Measurements from ENCODE around the gene CDC34. TPM values are rescaled to one million over a fixed set of nuclear protein-coding genes. Genes with fewer than 3 reads are reported as not detected.

Gene CDC34
- total and polyA plus RNA-seq, 9 of the 15 experiments (the other 6 are each of a cell fraction or from before 2014, with no cell fraction given) = 0.80 to 203 (median 65.5) TPM

DNA sequence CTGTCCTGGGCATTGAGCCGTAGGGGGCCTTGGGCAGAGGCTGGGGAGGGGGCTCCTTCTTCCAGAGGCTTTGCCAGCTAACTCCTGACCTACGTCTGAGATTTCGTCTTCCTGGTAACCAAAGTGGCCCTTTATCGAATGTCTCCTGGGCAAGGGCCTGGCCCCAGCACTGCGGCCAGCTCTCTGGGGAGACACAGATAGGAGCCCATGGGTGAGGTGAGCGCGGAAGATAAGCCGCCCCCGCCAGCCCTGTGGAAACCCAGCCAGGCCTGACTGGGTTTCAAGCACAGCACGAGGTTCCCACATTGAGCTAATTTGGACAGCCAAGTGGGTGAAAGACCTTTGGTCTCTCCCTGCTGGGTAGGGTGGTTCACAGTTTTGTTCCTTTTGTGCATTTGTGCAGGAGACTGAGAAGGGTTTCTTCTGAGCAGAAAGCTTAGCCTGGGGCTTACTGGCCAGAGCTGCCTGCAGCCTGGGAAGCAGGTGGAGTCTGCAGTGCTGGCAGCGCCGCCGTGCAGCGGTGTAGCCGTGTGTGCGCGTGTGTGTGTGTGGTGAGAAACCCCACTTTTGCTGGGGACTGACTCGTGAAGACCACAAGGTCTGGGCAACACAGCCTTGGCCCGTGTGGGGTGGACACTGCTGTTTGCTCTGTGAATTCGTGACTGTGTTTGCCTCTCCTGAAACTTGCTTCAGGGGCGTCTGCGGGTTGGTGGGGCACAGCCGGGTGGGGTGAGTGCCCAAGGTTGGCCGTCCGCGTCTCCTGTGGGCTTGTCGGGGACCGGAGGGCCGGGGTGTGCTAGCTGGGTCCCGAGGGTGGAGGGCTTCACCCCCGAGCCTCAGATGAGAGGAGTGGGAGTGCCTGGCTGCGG lies 43.3 kb downstream of the CDC34 start (continued):
- no peak for TF ChIP-seq U2AF1 (optimal IDR thresholded peaks at IDR 0.05; ENCODE audit: low read depth, low read length)
- no peak for TF ChIP-seq ZNF124 (CRISPR knock-in tag; IDR thresholded peaks at IDR 0.05)
- TF ChIP-seq RBM34 (IDR thresholded peaks at IDR 0.05; ENCODE audit: borderline replicate concordance, insufficient read depth, low read length) = no peak
- peak; percentile 94 for TF ChIP-seq MYC (IDR thresholded peaks at IDR 0.05; ENCODE audit: low read depth, low read length)
- no peak for TF ChIP-seq MYC (CRISPR knock-in tag; IDR thresholded peaks at IDR 0.05; ENCODE audit: borderline replicate concordance, low read depth)
- TF ChIP-seq ZNF639 (CRISPR knock-in tag; conservative IDR thresholded peaks at IDR 0.05 in 1 of 2, IDR thresholded peaks at IDR 0.05 in 1 of 2) = peak in 1 of 2 experiments; percentile 74; a peak in 2 of 4 replicates
- no peak for TF ChIP-seq ZNF12 (CRISPR knock-in tag; IDR thresholded peaks at IDR 0.05)
- TF ChIP-seq SRSF9 (IDR thresholded peaks at IDR 0.05; ENCODE audit: borderline replicate concordance, low read depth, low read length) = no peak
- TF ChIP-seq PPARD (CRISPR knock-in tag; IDR thresholded peaks at IDR 0.05) = no peak
- TF ChIP-seq PRMT5 (CRISPR knock-in tag; IDR thresholded peaks at IDR 0.05) = no peak
- TF ChIP-seq ZNF384 (IDR thresholded peaks at IDR 0.05; ENCODE audit: low read depth, low read length) = peak; percentile 7; the same call in 1 of the 2 replicates
- peak; percentile 90 to 96 for TF ChIP-seq TBL1XR1 (IDR thresholded peaks at IDR 0.05; ENCODE audit: low read length in 2 of 2)
- no peak for TF ChIP-seq HNRNPUL1 (IDR thresholded peaks at IDR 0.05; ENCODE audit: low read length)
- no peak for TF ChIP-seq MED1 (CRISPR knock-in tag; IDR thresholded peaks at IDR 0.05; ENCODE audit: borderline replicate concordance)
- no peak for TF ChIP-seq SAFB (IDR thresholded peaks at IDR 0.05; ENCODE audit: borderline replicate concordance, low read depth, low read length)
- no peak for TF ChIP-seq ETS2 (tag; IDR thresholded peaks at IDR 0.05; ENCODE audit: borderline replicate concordance, poor library complexity, severe bottlenecking)
- TF ChIP-seq, protein P1, sequence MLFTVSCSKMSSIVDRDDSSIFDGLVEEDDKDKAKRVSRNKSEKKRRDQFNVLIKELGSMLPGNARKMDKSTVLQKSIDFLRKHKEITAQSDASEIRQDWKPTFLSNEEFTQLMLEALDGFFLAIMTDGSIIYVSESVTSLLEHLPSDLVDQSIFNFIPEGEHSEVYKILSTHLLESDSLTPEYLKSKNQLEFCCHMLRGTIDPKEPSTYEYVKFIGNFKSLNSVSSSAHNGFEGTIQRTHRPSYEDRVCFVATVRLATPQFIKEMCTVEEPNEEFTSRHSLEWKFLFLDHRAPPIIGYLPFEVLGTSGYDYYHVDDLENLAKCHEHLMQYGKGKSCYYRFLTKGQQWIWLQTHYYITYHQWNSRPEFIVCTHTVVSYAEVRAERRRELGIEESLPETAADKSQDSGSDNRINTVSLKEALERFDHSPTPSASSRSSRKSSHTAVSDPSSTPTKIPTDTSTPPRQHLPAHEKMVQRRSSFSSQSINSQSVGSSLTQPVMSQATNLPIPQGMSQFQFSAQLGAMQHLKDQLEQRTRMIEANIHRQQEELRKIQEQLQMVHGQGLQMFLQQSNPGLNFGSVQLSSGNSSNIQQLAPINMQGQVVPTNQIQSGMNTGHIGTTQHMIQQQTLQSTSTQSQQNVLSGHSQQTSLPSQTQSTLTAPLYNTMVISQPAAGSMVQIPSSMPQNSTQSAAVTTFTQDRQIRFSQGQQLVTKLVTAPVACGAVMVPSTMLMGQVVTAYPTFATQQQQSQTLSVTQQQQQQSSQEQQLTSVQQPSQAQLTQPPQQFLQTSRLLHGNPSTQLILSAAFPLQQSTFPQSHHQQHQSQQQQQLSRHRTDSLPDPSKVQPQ (CRISPR knock-in tag; IDR thresholded peaks at IDR 0.05; ENCODE audit: borderline replicate concordance) = no peak
- TF ChIP-seq ESRRB (CRISPR knock-in tag; IDR thresholded peaks at IDR 0.05; ENCODE audit: borderline replicate concordance) = no peak
- TF ChIP-seq ZBTB17 (CRISPR knock-in tag; IDR thresholded peaks at IDR 0.05) = 0 out of 2 replicates have a peak, but pooled peaks have one; percentile 38
- TF ChIP-seq SMAD1 (IDR thresholded peaks at IDR 0.05; ENCODE audit: low read depth, low read length, partially characterized antibody) = peak; percentile 88
- TF ChIP-seq PML (IDR thresholded peaks at IDR 0.05; ENCODE audit: low read length) = peak; percentile 97
- no peak for TF ChIP-seq NELFE (IDR thresholded peaks at IDR 0.05; ENCODE audit: insufficient read depth, insufficient read length)
- no peak for TF ChIP-seq COPS2 (conservative IDR thresholded peaks at IDR 0.05)
- no peak for TF ChIP-seq TAF7 (tag; IDR thresholded peaks at IDR 0.05)
- no peak for TF ChIP-seq TFAM (CRISPR knock-in tag; conservative IDR thresholded peaks at IDR 0.05)
- TF ChIP-seq FOS (IDR thresholded peaks at IDR 0.05; ENCODE audit: extremely low read depth, insufficient read length) = no peak

All from K562 (cell line).